ENCODE data around the gene CDHR1. TPM values are rescaled to one million over a fixed set of nuclear protein-coding genes. Genes with fewer than 3 reads are reported as not detected.
A peak's percentile ranks its signal among the peaks of the same experiment; 100 is the strongest.

CDHR1 gene
- total RNA-seq, 2 experiments from 2014 or later = 1.8 to 2.4 TPM

DNA sequence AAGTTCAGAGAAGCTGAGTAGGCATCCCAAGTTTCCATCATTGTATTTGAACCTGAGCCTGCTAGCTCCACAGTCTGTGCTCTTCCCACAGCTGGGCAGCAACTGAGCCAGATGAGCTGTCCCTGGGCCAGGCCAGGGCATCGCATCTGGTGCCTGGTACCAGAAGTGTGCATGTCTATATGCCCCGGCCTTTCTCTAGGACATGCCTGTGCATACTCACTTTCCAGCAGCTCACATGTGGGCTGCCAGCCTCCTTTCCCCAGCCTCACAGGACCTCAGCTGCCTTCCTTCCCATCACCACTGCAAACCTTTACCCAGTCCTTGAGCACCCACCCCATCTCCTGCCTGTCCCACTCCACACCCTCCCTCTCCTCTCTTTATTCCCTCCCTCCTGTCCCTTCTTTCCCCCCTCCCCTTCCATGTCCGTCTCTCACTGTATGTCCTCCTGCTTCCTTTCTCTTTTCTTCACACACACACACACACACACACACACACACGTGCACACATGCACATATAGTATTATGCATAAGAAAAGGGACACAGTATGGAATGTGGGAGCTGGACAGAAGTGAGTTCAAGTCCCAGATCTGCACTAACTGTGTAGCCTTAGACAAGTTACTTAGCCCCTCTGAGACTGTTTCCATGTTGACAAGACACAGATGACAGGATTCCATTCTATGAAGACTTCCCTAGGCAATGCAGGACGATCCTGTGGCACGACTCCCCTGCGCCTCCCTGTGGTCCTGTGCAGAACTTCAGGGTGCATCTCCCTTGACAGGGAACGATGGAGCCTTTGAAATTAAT, 10.9 kb downstream of the CDHR1 start:
- no peaks in the 10 kb centered on the region for H3K9me3 Mint-ChIP-seq
- H3K4me3 Mint-ChIP-seq = no peak overlapping the region
- ChIA-PET CTCF (interaction anchor here (0.7 to 3.9 kb wide), 20 partner anchors 10 to 332 kb away, joined by 3 to 71 read pairs (median 4); no protein-coding TSS in a partner anchor), POLR2A (interaction anchor here (0.6 kb wide), 2 partner anchors 18 to 161 kb away, joined by 3 read pairs; no protein-coding TSS in a partner anchor)
- peaks cover 3% of the 10 kb centered on the region for H3K27me3 Mint-ChIP-seq
- no peak overlapping the region for H3K27ac Mint-ChIP-seq
- ATAC-seq = peak; percentile 98
- TF ChIP-seq, protein P1, sequence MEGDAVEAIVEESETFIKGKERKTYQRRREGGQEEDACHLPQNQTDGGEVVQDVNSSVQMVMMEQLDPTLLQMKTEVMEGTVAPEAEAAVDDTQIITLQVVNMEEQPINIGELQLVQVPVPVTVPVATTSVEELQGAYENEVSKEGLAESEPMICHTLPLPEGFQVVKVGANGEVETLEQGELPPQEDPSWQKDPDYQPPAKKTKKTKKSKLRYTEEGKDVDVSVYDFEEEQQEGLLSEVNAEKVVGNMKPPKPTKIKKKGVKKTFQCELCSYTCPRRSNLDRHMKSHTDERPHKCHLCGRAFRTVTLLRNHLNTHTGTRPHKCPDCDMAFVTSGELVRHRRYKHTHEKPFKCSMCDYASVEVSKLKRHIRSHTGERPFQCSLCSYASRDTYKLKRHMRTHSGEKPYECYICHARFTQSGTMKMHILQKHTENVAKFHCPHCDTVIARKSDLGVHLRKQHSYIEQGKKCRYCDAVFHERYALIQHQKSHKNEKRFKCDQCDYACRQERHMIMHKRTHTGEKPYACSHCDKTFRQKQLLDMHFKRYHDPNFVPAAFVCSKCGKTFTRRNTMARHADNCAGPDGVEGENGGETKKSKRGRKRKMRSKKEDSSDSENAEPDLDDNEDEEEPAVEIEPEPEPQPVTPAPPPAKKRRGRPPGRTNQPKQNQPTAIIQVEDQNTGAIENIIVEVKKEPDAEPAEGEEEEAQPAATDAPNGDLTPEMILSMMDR (IDR thresholded peaks at IDR 0.05) = peak; percentile 79
- peak; percentile 84 for DNase-seq
- no peaks in the 10 kb centered on the region for H3K36me3 Mint-ChIP-seq (ENCODE audit: low read depth)
- H3K4me1 Mint-ChIP-seq (ENCODE audit: low read depth) = no peaks in the 10 kb centered on the region
- intact Hi-C loops (cut with micrococcal nuclease) = loop anchor here (5.0 kb wide), 1 partner anchor 58 kb away; no protein-coding TSS in a partner anchor

DNA sequence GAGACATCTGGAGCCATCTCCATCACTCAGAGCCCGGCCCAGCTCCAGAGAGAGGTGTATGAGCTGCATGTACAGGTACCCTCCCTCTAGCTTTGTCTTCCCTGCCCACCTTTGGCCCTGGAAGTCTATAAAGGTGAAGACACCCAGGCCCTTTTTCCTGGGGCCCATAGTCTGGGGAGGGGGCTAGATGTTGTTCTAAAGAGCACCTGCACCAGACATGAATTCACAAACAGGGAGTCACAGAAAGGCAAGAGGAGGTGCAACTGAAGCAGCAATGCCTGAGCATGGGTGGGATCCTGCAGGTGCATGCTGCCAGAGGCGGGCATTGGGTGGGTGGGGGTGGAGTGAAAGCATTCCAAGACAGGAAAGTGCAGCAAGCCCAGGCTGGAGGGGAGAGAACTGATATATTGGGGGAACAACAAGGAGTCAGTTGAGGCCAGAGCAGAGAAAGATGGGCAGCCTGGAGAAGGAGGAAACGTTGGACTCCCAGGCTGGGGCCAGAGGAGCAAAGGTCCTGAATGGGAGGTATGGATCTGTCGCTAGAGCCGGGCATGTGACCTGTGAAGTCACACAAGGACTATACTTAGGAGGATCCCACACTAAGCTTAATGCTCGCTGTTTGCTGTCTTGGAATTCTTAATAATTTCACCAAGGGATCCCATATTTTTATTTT, 11.7 kb downstream of the CDHR1 start:
- DNase-seq (no peak), ATAC-seq (no peak)
- Mint-ChIP-seq H3K4me1 (ENCODE audit: low read depth) (no peaks in the 10 kb centered on the region), H3K9me3 (no peaks in the 10 kb centered on the region), H3K27ac (no peak overlapping the region), H3K4me3 (no peak overlapping the region), H3K27me3 (peaks cover 3% of the 10 kb centered on the region), H3K36me3 (ENCODE audit: low read depth) (no peaks in the 10 kb centered on the region)
- TF ChIP-seq, protein P1 (IDR thresholded peaks at IDR 0.05) = no peak
- ChIA-PET CTCF (interaction anchor here (0.5 to 3.9 kb wide), 17 partner anchors 10 to 1914 kb away, joined by 3 to 71 read pairs (median 4); no protein-coding TSS in a partner anchor), POLR2A (interaction anchor here (0.6 kb wide), 1 partner anchor 19 kb away, joined by 3 read pairs; no protein-coding TSS in a partner anchor)
- intact Hi-C loops (cut with micrococcal nuclease) = loop anchor here (5.0 kb wide), 1 partner anchor 59 kb away; no protein-coding TSS in a partner anchor

DNA sequence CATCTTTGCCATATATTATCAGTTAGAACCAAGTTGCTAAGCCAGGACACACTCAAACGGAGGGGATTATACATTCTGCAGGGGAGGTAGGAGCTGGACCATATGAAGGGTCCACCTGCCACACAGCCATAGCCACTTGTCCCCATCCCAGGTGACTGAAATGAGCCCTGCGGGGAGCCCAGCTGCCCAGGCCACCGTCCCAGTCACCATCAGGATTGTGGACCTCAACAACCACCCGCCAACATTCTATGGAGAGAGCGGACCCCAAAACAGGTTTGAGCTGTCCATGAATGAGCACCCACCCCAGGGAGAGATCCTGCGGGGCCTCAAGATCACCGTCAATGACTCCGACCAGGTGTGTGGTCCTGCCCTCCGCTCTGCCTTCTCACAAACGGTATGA, 13.7 kb downstream of the CDHR1 start:
- Mint-ChIP-seq H3K4me3 (no peak overlapping the region), H3K9me3 (no peaks in the 10 kb centered on the region), H3K27ac (no peak overlapping the region), H3K36me3 (ENCODE audit: low read depth) (no peaks in the 10 kb centered on the region), H3K4me1 (ENCODE audit: low read depth) (no peaks in the 10 kb centered on the region), H3K27me3 (peaks cover 3% of the 10 kb centered on the region)
- POLR2A ChIA-PET = no interaction called here
- no peak for DNase-seq
- TF ChIP-seq, protein P1 (IDR thresholded peaks at IDR 0.05) = no peak
- CTCF ChIA-PET = interaction anchor here (2.0 to 2.5 kb wide), 2 partner anchors 60 to 67 kb away, joined by 10 to 24 read pairs; no protein-coding TSS in a partner anchor
- ATAC-seq = no peak
- intact Hi-C loops (cut with micrococcal nuclease) = loop anchor here (5.0 kb wide), 1 partner anchor 61 kb away; no protein-coding TSS in a partner anchor

DNA sequence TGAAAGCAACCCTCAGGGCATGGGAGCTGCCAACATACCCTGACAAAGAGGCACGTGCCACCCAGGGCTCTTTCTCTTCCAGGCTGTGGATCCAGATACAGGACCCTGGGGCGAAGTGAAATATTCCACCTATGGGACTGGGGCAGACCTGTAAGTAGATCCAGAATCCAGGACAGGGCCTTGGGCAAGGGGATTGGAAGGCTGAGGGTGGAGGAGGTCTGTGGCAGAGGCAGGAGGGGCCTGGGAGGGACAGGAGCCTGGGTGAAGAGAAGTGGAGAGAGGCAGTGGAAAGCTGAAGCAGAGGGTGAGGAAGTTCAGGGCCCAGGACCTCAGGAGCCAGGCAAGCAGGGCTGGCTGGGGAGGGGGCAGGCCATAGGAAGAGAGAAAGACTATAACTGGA, 17.2 kb downstream of the CDHR1 start:
- H3K4me3 Mint-ChIP-seq = no peak overlapping the region
- no peaks in the 10 kb centered on the region for H3K36me3 Mint-ChIP-seq (ENCODE audit: low read depth)
- no peaks in the 10 kb centered on the region for H3K4me1 Mint-ChIP-seq (ENCODE audit: low read depth)
- peaks cover 3% of the 10 kb centered on the region for H3K27me3 Mint-ChIP-seq
- intact Hi-C loops (cut with micrococcal nuclease) = no loop called here
- no peak overlapping the region for H3K27ac Mint-ChIP-seq
- DNase-seq = no peak
- ChIA-PET CTCF (interaction anchor here (1.2 to 4.9 kb wide), 4 partner anchors 13 to 326 kb away, joined by 3 to 46 read pairs (median 4); partner anchors contain the start of gene LRIT2), POLR2A (no interaction called here)
- H3K9me3 Mint-ChIP-seq = no peaks in the 10 kb centered on the region
- TF ChIP-seq, protein P1 (IDR thresholded peaks at IDR 0.05) = no peak
- no peak for ATAC-seq

Measured in activated CD8-positive, alpha-beta T cell treated with anti-CD3 and anti-CD28 coated beads for 36 hours (primary cell).